Mesenchymal stem cell (in vitro differentiated cells and primary cell): ENCODE data around the gene CASTOR1. TPM values are rescaled to one million over a fixed set of nuclear protein-coding genes. Genes with fewer than 3 reads are reported as not detected.
A peak's percentile ranks its signal among the peaks of the same experiment; 100 is the strongest.
"Not testable (repeated sequence)": the region's sequence is repeated elsewhere in the genome, so short reads cannot be mapped to it uniquely, and the experiment has no call there.

ENCODE experiments used
- DNase-seq: peaks from one replicate; pipeline ENCODE4 v3.0.0-alpha.2; 2013
- H2AFZ ChIP-seq: one replicate; pipeline ENCODE4 v1.6.1; 2013; ENCODE audit warnings: low read depth, mild to moderate bottlenecking, control low read depth, inconsistent platforms, low read length, moderate library complexity
- H2AK5ac ChIP-seq: 2 replicates; pipeline ENCODE4 v1.6.1; 2013; ENCODE audit warnings: low read length, moderate library complexity, mild to moderate bottlenecking, inconsistent platforms; ENCODE audit not compliant: severe bottlenecking
- H2BK120ac ChIP-seq: one replicate; pipeline ENCODE4 v1.6.1; 2013; ENCODE audit warnings: low read depth, mild to moderate bottlenecking, inconsistent platforms, low read length, moderate library complexity
- H2BK12ac ChIP-seq, 2 experiments: one replicate each; pipeline ENCODE4 v1.6.1; 2013; ENCODE audit warnings: inconsistent platforms in 2 of 2, low read length in 2 of 2, mild to moderate bottlenecking in 2 of 2, moderate library complexity in 2 of 2, control low read depth in 1 of 2
- H2BK15ac ChIP-seq: one replicate; pipeline ENCODE4 v1.6.1; 2013; ENCODE audit warnings: mild to moderate bottlenecking, low read depth, inconsistent platforms; ENCODE audit not compliant: poor library complexity, severe bottlenecking
- H2BK5ac ChIP-seq: 2 replicates; pipeline ENCODE4 v1.6.1; 2013; ENCODE audit warnings: low read depth, mild to moderate bottlenecking, low read length, control low read depth, inconsistent platforms; ENCODE audit not compliant: poor library complexity, severe bottlenecking
- H3K14ac ChIP-seq, 2 experiments: one replicate each; pipeline ENCODE4 v1.6.1; 2013; ENCODE audit warnings: inconsistent platforms in 2 of 2, low read length in 2 of 2, control low read depth in 1 of 2, mild to moderate bottlenecking in 1 of 2, moderate library complexity in 1 of 2
- H3K18ac ChIP-seq, 2 experiments: one replicate each; pipeline ENCODE4 v1.6.1; 2013; ENCODE audit warnings: inconsistent platforms in 2 of 2, low read length in 2 of 2, control low read depth in 1 of 2, low read depth in 1 of 2, mild to moderate bottlenecking in 1 of 2
- H3K23ac ChIP-seq, 2 experiments: one replicate each; pipeline ENCODE4 v1.6.1; 2013; ENCODE audit warnings: inconsistent platforms in 2 of 2, low read length in 2 of 2, mild to moderate bottlenecking in 2 of 2, moderate library complexity in 2 of 2, control low read depth in 1 of 2
- H3K27ac ChIP-seq: 2 replicates; pipeline ENCODE4 v1.5.1; 2013; ENCODE audit warnings: mild to moderate bottlenecking, moderate library complexity, low read length, control low read depth, inconsistent platforms; ENCODE audit not compliant: poor library complexity, severe bottlenecking
- H3K27me3 ChIP-seq, 2 experiments: 2 replicates each; pipeline versions ENCODE4 v1.6.1 to v1.7.0; 2013; ENCODE audit warnings: low read length in 2 of 2, mild to moderate bottlenecking in 2 of 2, moderate library complexity in 2 of 2, control low read depth in 1 of 2, inconsistent platforms in 1 of 2; ENCODE audit not compliant: control insufficient read depth in 1 of 2, insufficient read depth in 1 of 2
- H3K36me3 ChIP-seq, 2 experiments: 2 replicates each; pipeline versions ENCODE4 v1.6.1 to v1.7.0; 2013; ENCODE audit warnings: low read length in 2 of 2, control low read depth in 1 of 2, inconsistent platforms in 1 of 2, low read depth in 1 of 2, mild to moderate bottlenecking in 1 of 2; ENCODE audit not compliant: insufficient read depth in 2 of 2, control insufficient read depth in 1 of 2
- H3K4ac ChIP-seq, 2 experiments: one replicate each; pipeline ENCODE4 v1.6.1; 2013; ENCODE audit warnings: inconsistent platforms in 2 of 2, low read length in 2 of 2, mild to moderate bottlenecking in 2 of 2, moderate library complexity in 2 of 2, control low read depth in 1 of 2, low read depth in 1 of 2
- H3K4me1 ChIP-seq: 2 replicates; pipeline ENCODE4 v1.6.1; 2013; ENCODE audit warnings: low read depth, low read length, control low read depth; ENCODE audit not compliant: control insufficient read depth, insufficient read depth
- H3K4me2 ChIP-seq: 2 replicates; pipeline ENCODE4 v1.6.1; 2013; ENCODE audit warnings: low read length, mild to moderate bottlenecking, inconsistent platforms; ENCODE audit not compliant: poor library complexity, severe bottlenecking
- H3K4me3 ChIP-seq, 2 experiments: 2 replicates each; pipeline versions ENCODE4 v1.5.1 to v1.7.0; 2013; ENCODE audit warnings: low read length in 2 of 2, mild to moderate bottlenecking in 2 of 2, control low read depth in 1 of 2, low read depth in 1 of 2; ENCODE audit not compliant: insufficient read depth in 1 of 2
- H3K79me1 ChIP-seq: replicated peaks from 2 replicates; pipeline ENCODE4 v1.6.1; 2013; ENCODE audit warnings: mild to moderate bottlenecking, control low read depth, low read length, inconsistent platforms; ENCODE audit not compliant: poor library complexity, severe bottlenecking
- H3K9ac ChIP-seq: 2 replicates; pipeline ENCODE4 v1.7.0; 2013; ENCODE audit warnings: mild to moderate bottlenecking, low read length, moderate library complexity
- H3K9me3 ChIP-seq: 2 replicates; pipeline ENCODE4 v1.7.0; 2013; ENCODE audit warnings: mild to moderate bottlenecking, low read length; ENCODE audit not compliant: control insufficient read depth
- H4K8ac ChIP-seq: one replicate; pipeline ENCODE4 v1.6.1; 2013; ENCODE audit warnings: inconsistent platforms, mild to moderate bottlenecking, low read length, moderate library complexity
- H4K91ac ChIP-seq: one replicate; pipeline ENCODE4 v1.6.1; 2013; ENCODE audit warnings: mild to moderate bottlenecking, low read length, inconsistent platforms
- WGBS: methylation state at CpG from one replicate; pipeline ENCODE4 v1.1.7; 2013; ENCODE audit warnings: mixed read lengths; 5-methylcytosine and 5-hydroxymethylcytosine counted together
- polyA plus RNA-seq, 2 experiments: library from polyadenylated mRNA; stranded (reverse); fragments of 200-250 nt; gene quantifications; one replicate each; pipeline ENCODE4 v1.2.3, GENCODE V29; 2013

The CASTOR1 gene
- polyA plus RNA-seq (2013, experiment 1 of 2) = 9.7 TPM
- polyA plus RNA-seq (2013, experiment 2 of 2) = 8.7 TPM

DNA sequence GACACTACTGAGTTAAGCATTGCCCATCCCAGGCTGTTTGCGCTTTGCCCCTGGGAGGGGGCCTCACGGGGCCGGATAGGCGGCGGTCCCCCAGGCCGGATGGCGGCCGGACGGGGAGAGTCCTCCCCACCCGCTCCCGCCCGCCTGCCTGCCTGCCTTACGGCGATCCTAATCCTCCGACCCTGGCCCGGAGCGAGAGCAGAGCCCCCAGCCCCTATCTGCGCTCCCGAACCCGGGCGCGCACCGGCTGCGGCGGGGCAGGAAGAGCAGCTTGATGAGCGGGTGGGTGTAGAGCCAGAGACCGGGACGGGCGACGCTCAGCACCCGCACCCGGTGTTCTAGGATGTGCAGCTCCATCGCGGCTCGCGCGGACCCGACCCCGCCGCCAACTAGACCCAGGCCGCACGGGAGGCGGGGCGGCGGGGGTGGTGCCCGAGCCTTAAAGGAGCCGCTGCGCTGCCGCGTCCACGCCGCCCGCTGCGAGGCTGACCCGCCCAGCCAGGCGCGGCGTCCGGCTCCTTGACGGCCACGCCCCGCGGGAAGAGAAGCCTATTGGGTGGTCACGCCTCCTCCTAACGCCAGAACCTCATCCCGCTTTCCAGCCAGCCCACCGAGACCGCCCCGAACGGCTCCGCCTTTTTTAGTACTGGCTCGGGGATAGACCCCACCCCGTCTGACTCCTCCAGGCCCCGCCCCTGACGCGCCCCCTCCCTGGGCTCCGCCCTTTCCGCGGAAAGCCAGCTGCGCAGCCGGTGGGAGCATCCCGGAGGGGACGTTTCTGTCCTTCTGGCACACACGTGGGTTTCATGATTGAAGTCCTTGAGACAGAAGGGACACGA lies at the start of gene CASTOR1:
Gene CASTOR1, minus strand, starts transcription at position 365 of the 839 bp plus-strand sequence. Its CDS starts 8 bp downstream, at position 357.
- Histone ChIP-seq H3K36me3 (peaks cover 49 to 65% of the 10 kb centered on the region in 2 experiments), H3K27me3 (no peaks in the 10 kb centered on the region), H3K4ac (peak within 1 kb of the TSS; percentile 24 to 75), H2BK5ac (peak within 1 kb of the TSS; percentile 48), H2BK120ac (no peak within 1 kb of the TSS), H3K9me3 (no peaks in the 10 kb centered on the region), H3K27ac (peak within 1 kb of the TSS; percentile 75), H2AFZ (peak within 1 kb of the TSS; percentile 75), H3K79me1 (peaks cover 16% of the 10 kb centered on the region), H4K8ac (no peak within 1 kb of the TSS), H3K14ac (peak within 1 kb of the TSS in 1 of 2 experiments; percentile 73), H3K4me2 (peak within 1 kb of the TSS; percentile 82), H2AK5ac (peak within 1 kb of the TSS; percentile 78), H3K23ac (no peak within 1 kb of the TSS), H3K4me1 (peaks cover 36% of the 10 kb centered on the region), H2BK12ac (peak within 1 kb of the TSS in 1 of 2 experiments; percentile 40), H4K91ac (peak within 1 kb of the TSS; percentile 15), H3K9ac (peak within 1 kb of the TSS; percentile 91), H3K18ac (peak within 1 kb of the TSS; percentile 40 to 79), H3K4me3 (peak within 1 kb of the TSS; percentile 87 to 92), H2BK15ac (no peak within 1 kb of the TSS)
- under 1% methylated on average over 82 of the region's 85 CpGs for WGBS
- DNase-seq = peak; percentile 98

GRCh38 chr22:30338802-30339201 lies 49.5 kb upstream of the CASTOR1 start:
- Histone ChIP-seq H3K4ac (no peak overlapping the region), H3K14ac (no peak overlapping the region), H3K18ac (no peak overlapping the region), H2BK120ac (no peak overlapping the region), H2BK12ac (no peak overlapping the region), H3K4me1 (no peaks in the 10 kb centered on the region), H3K27ac (no peak overlapping the region), H2AK5ac (no peak overlapping the region), H3K4me2 (no peak overlapping the region), H4K8ac (no peak overlapping the region), H3K36me3 (peaks cover 95 to 96% of the 10 kb centered on the region in 2 experiments), H3K23ac (no peak overlapping the region), H3K27me3 (no peaks in the 10 kb centered on the region), H3K9ac (no peak overlapping the region), H3K9me3 (no peaks in the 10 kb centered on the region), H3K79me1 (peaks cover 41% of the 10 kb centered on the region), H2AFZ (no peak overlapping the region), H3K4me3 (no peak overlapping the region), H2BK15ac (no peak overlapping the region), H2BK5ac (no peak overlapping the region), H4K91ac (no peak overlapping the region)
- no peak for DNase-seq
- over 99% methylated on average over 6 of the region's 7 CpGs for WGBS

- not testable (repeated sequence) for H4K91ac ChIP-seq, H3K9ac ChIP-seq, H2BK5ac ChIP-seq, H2BK12ac ChIP-seq, H3K4me1 ChIP-seq, DNase-seq, H3K4ac ChIP-seq, H3K4me3 ChIP-seq, H3K27me3 ChIP-seq, H2AK5ac ChIP-seq, H2AFZ ChIP-seq, H3K27ac ChIP-seq, H3K18ac ChIP-seq, H4K8ac ChIP-seq, H2BK15ac ChIP-seq, H3K14ac ChIP-seq, H3K9me3 ChIP-seq, H3K4me2 ChIP-seq, H3K23ac ChIP-seq, H2BK120ac ChIP-seq
- peaks cover 96 to 97% of the 10 kb centered on the region in 2 experiments for H3K36me3 ChIP-seq
- H3K79me1 ChIP-seq = peaks cover 41% of the 10 kb centered on the region
- WGBS = 97% methylated on average over 9 of the region's 9 CpGs
Measured at GRCh38 chr22:30338341-30338740, 49.0 kb upstream of the CASTOR1 start.

DNA sequence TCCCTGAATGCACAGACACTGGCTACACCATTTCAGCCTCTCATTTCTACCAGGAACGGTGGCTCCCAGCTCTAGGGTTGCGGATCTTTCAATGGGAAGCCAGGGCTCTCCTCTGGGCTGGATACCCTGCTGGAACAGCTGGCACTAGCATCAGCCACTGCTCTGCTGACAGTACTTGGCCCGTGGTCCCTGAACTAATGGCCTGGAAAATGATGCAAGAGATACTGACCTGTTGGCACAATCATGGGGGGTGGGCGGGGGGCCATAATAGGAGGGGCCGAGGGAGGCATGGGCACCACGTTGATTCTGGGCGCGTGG lies 48.1 kb upstream of the CASTOR1 start:
- no peak overlapping the region for H2AK5ac ChIP-seq
- no peaks in the 10 kb centered on the region for H3K27me3 ChIP-seq
- no peak for DNase-seq
- no peak overlapping the region for H2BK5ac ChIP-seq
- H3K4me1 ChIP-seq = no peaks in the 10 kb centered on the region
- H2BK15ac ChIP-seq = no peak overlapping the region
- H4K8ac ChIP-seq = no peak overlapping the region
- no peak overlapping the region for H3K4me3 ChIP-seq
- H3K4me2 ChIP-seq = no peak overlapping the region
- H4K91ac ChIP-seq = no peak overlapping the region
- no peak overlapping the region for H2BK120ac ChIP-seq
- H3K9ac ChIP-seq = no peak overlapping the region
- peaks cover 35% of the 10 kb centered on the region for H3K79me1 ChIP-seq
- no peak overlapping the region for H3K23ac ChIP-seq
- H3K27ac ChIP-seq = no peak overlapping the region
- H3K14ac ChIP-seq = no peak overlapping the region
- no peaks in the 10 kb centered on the region for H3K9me3 ChIP-seq
- no peak overlapping the region for H2BK12ac ChIP-seq
- H3K36me3 ChIP-seq = peaks cover 96 to 98% of the 10 kb centered on the region in 2 experiments
- H2AFZ ChIP-seq = no peak overlapping the region
- no peak overlapping the region for H3K4ac ChIP-seq
- no peak overlapping the region for H3K18ac ChIP-seq
- 97% methylated on average over 8 of the region's 8 CpGs for WGBS
